ENCODE data around the gene PIGL. TPM values are rescaled to one million over a fixed set of nuclear protein-coding genes. Genes with fewer than 3 reads are reported as not detected.
"Not testable (repeated sequence)": the region's sequence is repeated elsewhere in the genome, so short reads cannot be mapped to it uniquely, and the experiment has no call there.

Gene PIGL
- total RNA-seq, 1 donor, result 23.3 TPM

DNA sequence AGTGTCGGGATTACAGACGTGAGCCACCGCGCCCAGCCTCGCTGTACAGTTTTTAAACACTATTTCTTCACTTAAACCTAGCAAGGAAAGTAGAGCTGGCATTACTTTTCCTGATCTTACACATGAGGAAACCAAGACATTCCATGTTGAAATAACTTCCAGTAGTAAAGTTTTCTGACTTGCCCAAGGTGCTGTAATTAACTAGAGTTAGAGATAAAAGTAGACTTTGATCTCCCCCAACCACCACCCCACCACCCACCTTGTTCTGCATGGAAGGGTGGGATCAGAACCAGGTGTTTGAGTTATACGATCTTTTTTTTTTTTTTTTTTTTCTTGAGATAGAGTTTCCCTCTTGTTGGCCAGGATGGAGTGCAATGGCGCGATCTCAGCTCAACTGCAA, 89.2 kb downstream of the PIGL start:
- DNase-seq (ENCODE audit: low read depth), result no peak
- TF ChIP-seq, protein P1, sequence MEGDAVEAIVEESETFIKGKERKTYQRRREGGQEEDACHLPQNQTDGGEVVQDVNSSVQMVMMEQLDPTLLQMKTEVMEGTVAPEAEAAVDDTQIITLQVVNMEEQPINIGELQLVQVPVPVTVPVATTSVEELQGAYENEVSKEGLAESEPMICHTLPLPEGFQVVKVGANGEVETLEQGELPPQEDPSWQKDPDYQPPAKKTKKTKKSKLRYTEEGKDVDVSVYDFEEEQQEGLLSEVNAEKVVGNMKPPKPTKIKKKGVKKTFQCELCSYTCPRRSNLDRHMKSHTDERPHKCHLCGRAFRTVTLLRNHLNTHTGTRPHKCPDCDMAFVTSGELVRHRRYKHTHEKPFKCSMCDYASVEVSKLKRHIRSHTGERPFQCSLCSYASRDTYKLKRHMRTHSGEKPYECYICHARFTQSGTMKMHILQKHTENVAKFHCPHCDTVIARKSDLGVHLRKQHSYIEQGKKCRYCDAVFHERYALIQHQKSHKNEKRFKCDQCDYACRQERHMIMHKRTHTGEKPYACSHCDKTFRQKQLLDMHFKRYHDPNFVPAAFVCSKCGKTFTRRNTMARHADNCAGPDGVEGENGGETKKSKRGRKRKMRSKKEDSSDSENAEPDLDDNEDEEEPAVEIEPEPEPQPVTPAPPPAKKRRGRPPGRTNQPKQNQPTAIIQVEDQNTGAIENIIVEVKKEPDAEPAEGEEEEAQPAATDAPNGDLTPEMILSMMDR (IDR thresholded peaks at IDR 0.05; ENCODE audit: insufficient read depth, low read length), result no peak
- no peak overlapping the region for H3K4me3 ChIP-seq (ENCODE audit: low read depth, low read length)

GRCh38 chr17:16312061-16312460, 95.1 kb downstream of the PIGL start:
- H3K4me3 ChIP-seq (ENCODE audit: low read depth, low read length); DNase-seq (ENCODE audit: low read depth): not testable (repeated sequence)

GRCh38 chr17:16313139-16314090, 96.4 kb downstream of the PIGL start:
- H3K4me3 ChIP-seq (ENCODE audit: low read depth, low read length), result no peak overlapping the region
- TF ChIP-seq, protein P1 (IDR thresholded peaks at IDR 0.05; ENCODE audit: insufficient read depth, low read length), result no peak
- DNase-seq (ENCODE audit: low read depth), result no peak

DNA sequence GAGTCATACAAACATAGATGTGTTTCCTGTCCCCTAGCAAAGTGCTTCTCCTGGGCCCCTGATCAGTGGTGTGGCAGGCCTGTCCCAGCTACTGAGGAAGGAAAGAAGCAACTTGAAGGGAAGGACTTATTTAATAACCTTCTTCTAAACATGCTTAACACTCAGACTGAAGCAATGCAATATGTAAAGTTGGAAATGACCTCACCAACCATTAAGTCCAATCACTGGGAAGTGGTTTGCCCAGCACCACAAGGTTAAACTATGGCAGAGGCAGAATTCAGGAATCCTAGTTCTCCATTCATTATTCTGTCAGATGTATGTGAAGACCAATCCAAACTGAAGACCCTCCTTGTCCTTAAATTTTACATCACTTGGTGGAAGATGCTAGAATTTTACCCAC, 97.2 kb downstream of the PIGL start:
- no peak overlapping the region for H3K4me3 ChIP-seq (ENCODE audit: low read depth, low read length)
- no peak for DNase-seq (ENCODE audit: low read depth)
- TF ChIP-seq, protein P1 (IDR thresholded peaks at IDR 0.05; ENCODE audit: insufficient read depth, low read length), result no peak

DNA sequence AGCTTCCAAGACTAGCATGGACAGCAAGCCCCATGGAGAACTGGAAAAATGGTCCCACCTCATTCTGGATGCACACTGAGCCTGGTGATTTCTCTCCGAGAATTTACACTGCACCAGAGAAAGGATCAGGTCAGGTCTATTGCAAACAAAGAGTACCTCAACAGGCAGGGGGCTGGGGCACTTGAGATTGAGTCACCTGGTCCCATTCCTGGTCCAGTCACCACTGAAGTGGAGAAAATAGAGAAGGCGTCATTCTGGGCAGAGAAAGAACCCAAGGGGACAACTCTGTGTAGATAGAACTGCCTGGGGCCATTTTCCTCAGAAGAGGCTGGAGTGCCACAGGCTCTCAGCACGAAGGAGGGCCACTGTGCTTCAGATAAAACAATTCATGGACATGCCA, 97.8 kb downstream of the PIGL start:
- no peak overlapping the region for H3K4me3 ChIP-seq (ENCODE audit: low read depth, low read length)
- TF ChIP-seq, protein P1 (IDR thresholded peaks at IDR 0.05; ENCODE audit: insufficient read depth, low read length), result no peak
- DNase-seq (ENCODE audit: low read depth), result no peak

DNA sequence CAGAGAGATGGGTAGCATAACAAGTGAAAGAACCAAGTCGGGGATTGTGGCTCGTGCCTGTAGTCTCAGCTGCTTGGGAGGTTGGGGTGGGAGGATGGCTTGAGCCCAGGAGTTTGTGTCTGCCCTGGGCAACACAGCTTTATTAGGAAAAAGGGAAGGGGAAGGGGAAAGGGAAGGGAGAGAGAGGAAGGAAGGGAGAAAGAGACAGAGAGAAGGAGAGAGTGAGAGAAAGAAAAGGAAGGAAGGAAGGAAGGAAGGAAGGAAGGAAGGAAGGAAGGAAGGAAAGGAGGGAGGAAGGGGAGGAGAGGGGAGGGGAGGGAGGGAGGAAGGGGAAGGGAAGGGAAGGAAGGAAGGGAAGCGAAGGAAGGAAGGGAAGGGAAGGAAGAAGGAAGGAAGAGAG, 103.0 kb downstream of the PIGL start:
- TF ChIP-seq, protein P1 (IDR thresholded peaks at IDR 0.05; ENCODE audit: insufficient read depth, low read length), result no peak
- no peak overlapping the region for H3K4me3 ChIP-seq (ENCODE audit: low read depth, low read length)
- no peak for DNase-seq (ENCODE audit: low read depth)

GRCh38 chr17:16322636-16323035, 105.6 kb downstream of the PIGL start:
- peak; percentile 22 for DNase-seq (ENCODE audit: low read depth)

More at GRCh38 chr17:16322636-16323035, 105.6 kb downstream of the PIGL start:
- TF ChIP-seq, protein P1 (IDR thresholded peaks at IDR 0.05; ENCODE audit: insufficient read depth, low read length), result no peak
- no peak overlapping the region for H3K4me3 ChIP-seq (ENCODE audit: low read depth, low read length)

All from fibroblast of the aortic adventitia (primary cell).